Suprapubic skin (tissue), 4 donors: Measurements from ENCODE around the gene LYRM4. TPM values are rescaled to one million over a fixed set of nuclear protein-coding genes. Genes with fewer than 3 reads are reported as not detected.

Experiments used
- DNase-seq, 2 donors: peaks; one replicate each; pipeline ENCODE4 v3.0.0-alpha.2; 2019; ENCODE audit warnings: low spot score in 2 of 2
- H3K27ac ChIP-seq: fragments of 200-600 bp; sonication (generic); one replicate; pipeline ENCODE4 v1.5.1; 2019
- H3K27me3 ChIP-seq: fragments of 200-600 bp; sonication (generic); one replicate; pipeline ENCODE4 v1.5.1; 2019
- H3K36me3 ChIP-seq: fragments of 200-600 bp; sonication (generic); one replicate; pipeline ENCODE4 v1.5.1; 2019
- H3K4me1 ChIP-seq: fragments of 200-600 bp; sonication (generic); one replicate; pipeline ENCODE4 v1.5.1; 2019
- H3K4me3 ChIP-seq: fragments of 200-600 bp; sonication (generic); one replicate; pipeline ENCODE4 v1.5.1; 2019; ENCODE audit warnings: mild to moderate bottlenecking
- H3K9me3 ChIP-seq: fragments of 200-600 bp; sonication (generic); one replicate; pipeline ENCODE4 v1.5.1; 2019
- CTCF ChIP-seq, 2 donors: fragments of 200-600 bp in 1 of 2; fragments of 450-650 bp in 1 of 2; sonication (generic) in 1 of 2; IDR thresholded peaks; one replicate each; pipeline ENCODE4 v1.5.1; 2016 to 2019; ENCODE audit warnings: antibody characterized with exemption in 2 of 2, mild to moderate bottlenecking in 1 of 2, moderate library complexity in 1 of 2
- EP300 ChIP-seq: sonication (generic); formaldehyde crosslinking; IDR thresholded peaks from one replicate; pipeline ENCODE4 v1.6.1; 2017; ENCODE audit warnings: antibody characterized with exemption
- POLR2A ChIP-seq, 2 donors: fragments of 450-650 bp; IDR thresholded peaks; one replicate each; pipeline ENCODE4 v1.6.1; 2017; ENCODE audit warnings: antibody characterized with exemption in 2 of 2, mild to moderate bottlenecking in 2 of 2, moderate library complexity in 2 of 2
- POLR2AphosphoS5 ChIP-seq, 3 donors: sonication (generic); formaldehyde crosslinking; IDR thresholded peaks; one replicate each; pipeline ENCODE4 v1.6.1; 2017; ENCODE audit warnings: antibody characterized with exemption in 3 of 3
- WGBS: methylation state at CpG from one replicate; pipeline ENCODE4 v1.1.5; 2018; 5-methylcytosine and 5-hydroxymethylcytosine counted together
- total RNA-seq, 4 donors: library from RNA; depleted of rRNA; stranded (reverse); fragments of >200 nt; gene quantifications; one replicate each; pipeline ENCODE4 v1.1.0, GENCODE V29; 2016

The LYRM4 gene
- total RNA-seq, 4 donors from 2014 or later: 16.1 to 37.5 (median 19.6) TPM

GRCh38 chr6:5089481-5090438 is 171.0 kb downstream of the LYRM4 start:
- TF ChIP-seq POLR2A (IDR thresholded peaks at IDR 0.05) (no peak), EP300 (no peak), CTCF (IDR thresholded peaks at IDR 0.05) (no peak), POLR2AphosphoS5 (IDR thresholded peaks at IDR 0.05) (no peak)
- H3K27me3 ChIP-seq: peaks cover 20% of the 10 kb centered on the region
- 65% methylated on average over 3 of the region's 5 CpGs for WGBS
- H3K4me1 ChIP-seq: peaks cover 16% of the 10 kb centered on the region
- no peak overlapping the region for H3K27ac ChIP-seq
- no peaks in the 10 kb centered on the region for H3K36me3 ChIP-seq
- DNase-seq: no peak
- H3K9me3 ChIP-seq: no peaks in the 10 kb centered on the region
- no peak overlapping the region for H3K4me3 ChIP-seq

GRCh38 chr6:5088780-5089179 is 172.0 kb downstream of the LYRM4 start:
- H3K27ac ChIP-seq: no peak overlapping the region
- DNase-seq: no peak
- 85% methylated on average over 3 of the region's 3 CpGs for WGBS
- TF ChIP-seq POLR2AphosphoS5 (IDR thresholded peaks at IDR 0.05): no peak
- no peak for TF ChIP-seq POLR2A (IDR thresholded peaks at IDR 0.05)
- no peak for TF ChIP-seq CTCF (IDR thresholded peaks at IDR 0.05)
- TF ChIP-seq EP300: no peak
- no peak overlapping the region for H3K4me3 ChIP-seq
- no peaks in the 10 kb centered on the region for H3K9me3 ChIP-seq
- peaks cover 25% of the 10 kb centered on the region for H3K4me1 ChIP-seq
- no peaks in the 10 kb centered on the region for H3K36me3 ChIP-seq
- peaks cover 20% of the 10 kb centered on the region for H3K27me3 ChIP-seq

GRCh38 chr6:5087389-5087788 is 173.4 kb downstream of the LYRM4 start:
- no peak overlapping the region for H3K4me3 ChIP-seq
- no peak for TF ChIP-seq EP300
- no peak for TF ChIP-seq POLR2AphosphoS5 (IDR thresholded peaks at IDR 0.05)
- no peak for TF ChIP-seq CTCF (IDR thresholded peaks at IDR 0.05)
- no peak for TF ChIP-seq POLR2A (IDR thresholded peaks at IDR 0.05)
- no peaks in the 10 kb centered on the region for H3K36me3 ChIP-seq
- no peak for DNase-seq
- H3K4me1 ChIP-seq: peaks cover 37% of the 10 kb centered on the region
- H3K27ac ChIP-seq: no peak overlapping the region
- 95% methylated on average over 19 of the region's 19 CpGs for WGBS
- H3K9me3 ChIP-seq: no peaks in the 10 kb centered on the region
- H3K27me3 ChIP-seq: peaks cover 20% of the 10 kb centered on the region

GRCh38 chr6:5086294-5086890 is 174.4 kb downstream of the LYRM4 start:
- no peak for DNase-seq
- peak overlapping the region; percentile 75 for H3K4me3 ChIP-seq
- H3K9me3 ChIP-seq: no peaks in the 10 kb centered on the region
- peaks cover 20% of the 10 kb centered on the region for H3K27me3 ChIP-seq
- TF ChIP-seq POLR2A (IDR thresholded peaks at IDR 0.05) (no peak), CTCF (IDR thresholded peaks at IDR 0.05) (no peak), EP300 (no peak), POLR2AphosphoS5 (IDR thresholded peaks at IDR 0.05) (no peak)
- WGBS: 42% methylated on average over 18 of the region's 56 CpGs
- H3K27ac ChIP-seq: no peak overlapping the region
- H3K4me1 ChIP-seq: peaks cover 43% of the 10 kb centered on the region
- no peaks in the 10 kb centered on the region for H3K36me3 ChIP-seq
